Renal pelvis (tissue), 4 donors: ENCODE results near the gene PRSS38. TPM values are rescaled to one million over a fixed set of nuclear protein-coding genes. Genes with fewer than 3 reads are reported as not detected.

Source experiments
- DNase-seq: peaks from one replicate; pipeline ENCODE4 v3.0.0-alpha.2; 2013
- polyA plus RNA-seq, 3 donors: library from polyadenylated mRNA; unstranded; fragments of 120-200 nt; gene quantifications; one replicate each; pipeline ENCODE4 v1.2.1, GENCODE V29; 2013; ENCODE audit not compliant: insufficient read length in 3 of 3

PRSS38 gene
- polyA plus RNA-seq, 3 donors, result not detected

GRCh38 chr1:227885135-227885647, 69.7 kb downstream of the PRSS38 start:
- no peak for DNase-seq

DNA sequence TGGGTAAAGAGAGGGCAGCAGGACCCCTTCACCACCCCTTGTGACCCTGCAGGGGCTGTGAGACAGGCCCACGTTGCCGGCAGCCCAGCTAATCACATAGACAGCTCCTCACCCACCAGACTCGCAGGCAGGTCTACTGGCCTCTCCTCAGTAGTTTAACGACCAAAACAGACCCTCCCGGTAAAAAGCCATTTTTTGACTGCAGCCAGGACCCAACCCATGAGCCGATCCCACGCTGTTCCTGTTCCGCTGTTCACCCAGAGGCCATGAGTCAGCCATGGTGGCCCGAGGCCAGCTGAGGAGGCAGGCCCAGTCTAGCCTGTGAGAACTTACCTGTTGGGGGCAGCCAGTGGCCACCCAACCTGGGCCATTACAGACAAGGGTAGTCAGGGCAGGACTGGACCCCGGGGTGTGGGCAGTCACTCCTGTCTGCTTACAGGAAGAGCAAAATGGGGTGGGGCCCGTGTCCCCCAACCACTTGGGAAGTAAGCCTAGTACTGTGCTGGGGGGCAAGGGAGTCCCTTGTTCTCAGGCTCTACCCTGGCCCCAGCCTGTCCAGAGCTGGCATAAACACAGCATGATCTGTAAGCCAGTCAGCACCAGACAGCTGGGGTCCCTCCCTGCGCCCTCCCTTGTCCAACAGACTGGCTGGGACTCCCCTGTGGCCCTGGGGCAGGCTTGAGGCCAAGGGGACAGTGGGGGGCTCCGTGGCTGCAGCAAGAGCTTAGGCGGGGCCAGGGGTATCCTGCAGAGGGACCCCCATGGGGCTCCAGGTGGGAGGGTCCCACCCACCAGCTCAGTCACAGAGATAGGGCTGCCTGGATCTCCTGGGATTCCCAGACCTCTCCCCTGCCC, 70.4 kb downstream of the PRSS38 start:
- DNase-seq, result no peak

- no peak for DNase-seq
Measured at GRCh38 chr1:227886503-227886961, 71.1 kb downstream of the PRSS38 start.

DNA sequence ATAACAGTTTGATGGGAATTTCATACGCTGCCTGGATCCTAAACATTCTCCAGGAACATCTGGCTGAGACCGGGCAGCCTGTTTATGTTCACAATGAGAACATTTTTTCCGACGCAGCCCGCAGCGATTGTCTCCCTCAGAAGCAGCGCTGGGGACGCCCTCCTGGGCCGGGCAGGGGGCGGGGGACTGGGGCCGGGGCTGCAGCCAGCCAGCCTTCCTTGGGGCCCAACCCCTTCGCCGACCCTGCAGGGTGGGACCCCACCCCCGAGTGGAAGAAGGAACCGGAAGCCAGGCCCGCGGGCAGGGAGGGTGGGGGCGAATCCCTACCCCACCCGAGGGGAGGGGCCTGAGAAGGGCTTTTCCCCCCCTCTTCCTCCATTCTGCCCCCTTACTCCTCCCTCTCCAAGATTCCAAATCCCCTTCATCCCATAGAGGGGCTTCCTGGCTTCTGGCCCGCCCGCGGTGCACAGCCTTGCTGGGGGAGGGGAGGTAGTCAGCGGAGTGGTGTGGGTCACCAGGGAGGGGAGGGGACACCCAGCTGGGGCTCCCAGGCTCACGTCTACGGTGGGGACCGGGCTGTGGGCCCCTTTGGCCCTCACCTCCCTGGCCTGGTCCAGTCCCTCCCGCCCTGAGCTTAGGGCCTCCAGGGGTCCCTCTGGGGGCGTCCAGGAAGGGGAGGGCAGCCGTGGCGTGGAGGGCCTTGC, 71.7 kb downstream of the PRSS38 start:
- peak; percentile 82 for DNase-seq

DNA sequence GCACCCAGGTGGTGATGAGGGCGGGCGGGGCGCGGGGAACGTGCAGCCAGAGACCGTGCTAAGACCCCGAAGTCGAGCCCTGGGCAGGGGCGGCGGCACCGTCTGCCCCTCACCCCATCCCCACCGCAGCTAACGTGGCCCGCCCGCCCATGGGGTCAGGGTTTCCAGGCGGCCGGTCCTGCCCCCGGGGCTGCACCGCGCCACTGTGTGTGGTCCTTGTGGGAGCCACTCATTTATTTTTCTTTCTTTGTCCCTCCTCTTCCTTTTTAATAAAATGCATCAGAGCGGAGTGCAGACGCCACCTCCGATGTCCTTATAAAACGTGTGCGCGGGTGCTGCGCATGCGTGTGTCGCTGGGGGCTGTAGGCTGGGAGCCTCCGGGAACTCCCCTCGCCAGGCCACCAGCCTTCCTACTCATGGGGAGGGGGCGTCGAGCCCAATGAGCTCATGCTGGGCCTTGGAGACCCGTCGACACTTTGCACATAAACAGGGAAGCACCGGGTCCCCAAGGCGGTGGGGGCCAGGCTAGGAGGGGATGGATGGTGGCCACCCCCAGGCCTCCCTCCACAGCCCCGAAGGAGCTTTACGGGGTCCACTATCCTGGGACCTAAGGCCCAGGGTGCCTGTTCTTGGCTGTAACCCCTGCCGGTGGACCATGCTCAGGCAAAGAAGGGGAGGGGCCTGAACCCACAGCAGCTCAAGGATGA, 72.4 kb downstream of the PRSS38 start:
- peak; percentile 71 for DNase-seq

DNA sequence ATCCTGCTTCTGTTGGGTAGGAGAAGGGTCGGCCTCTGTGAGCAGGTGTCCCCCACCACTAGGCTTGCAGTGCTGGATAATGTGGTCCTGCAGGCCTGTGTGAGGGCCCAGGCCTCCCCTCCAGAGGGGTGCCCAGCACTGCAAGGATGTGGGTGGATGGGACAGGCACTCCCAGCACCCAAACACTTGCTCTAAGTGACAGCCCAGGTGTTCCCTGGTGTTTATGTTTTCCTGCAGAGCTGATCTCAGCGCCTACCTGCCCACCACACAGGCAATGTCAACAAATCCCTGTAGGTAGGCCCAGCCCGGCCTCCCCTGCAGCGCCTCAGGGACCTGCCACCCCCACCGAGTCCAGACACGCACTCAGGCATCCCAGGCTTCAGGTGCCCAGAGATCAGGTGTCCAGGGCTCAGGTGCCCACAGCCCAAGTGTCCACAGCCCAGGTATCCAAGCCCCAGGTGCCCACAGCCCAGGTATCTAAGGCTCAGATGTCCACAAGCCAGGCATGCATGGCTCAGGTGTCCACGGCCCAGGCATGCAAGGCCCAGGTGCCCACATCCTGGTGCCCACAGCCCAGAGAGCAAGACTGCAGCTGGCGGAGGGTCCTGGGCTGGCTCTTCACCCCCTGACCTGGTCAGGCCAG, 73.0 kb downstream of the PRSS38 start:
- no peak for DNase-seq

DNA sequence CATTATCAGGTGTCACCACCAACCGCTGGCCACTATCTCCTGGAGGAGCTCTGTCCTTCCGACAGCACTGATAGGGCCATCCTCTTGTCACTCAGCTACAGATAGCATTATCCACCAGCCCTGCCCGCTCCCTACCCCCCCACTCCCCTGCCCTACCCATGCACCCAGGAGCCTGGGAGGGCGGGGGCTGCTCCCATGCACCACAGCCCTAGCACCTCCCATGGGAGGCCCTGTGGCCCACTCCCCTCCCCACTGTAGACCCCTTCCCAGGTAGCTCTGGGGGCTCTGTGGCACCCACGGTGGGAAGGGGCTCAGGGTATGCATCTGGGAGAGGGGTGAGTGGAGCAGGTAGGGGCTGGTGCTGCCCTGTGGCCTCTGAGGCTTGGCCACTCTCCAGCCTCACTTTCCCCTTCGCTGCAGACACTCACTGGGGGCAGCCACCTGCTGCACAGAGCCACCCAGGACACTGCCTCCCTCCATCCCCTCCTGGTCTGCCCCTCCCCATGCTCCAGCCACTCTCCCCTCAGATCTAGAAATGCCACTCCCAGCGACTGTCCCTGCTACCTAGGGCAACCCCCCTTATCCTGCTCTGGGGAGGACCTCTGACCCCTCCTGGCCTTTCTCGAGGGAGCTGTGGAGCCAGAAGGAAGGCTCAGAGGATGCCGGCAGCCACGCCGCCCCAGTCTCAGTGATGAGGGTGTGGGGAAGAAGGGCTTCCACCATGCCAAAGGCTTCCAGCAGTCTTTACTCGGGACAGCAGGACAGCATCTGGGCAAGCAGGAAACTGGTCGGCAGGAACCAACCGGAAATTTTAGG, 73.8 kb downstream of the PRSS38 start:
- no peak for DNase-seq

DNA sequence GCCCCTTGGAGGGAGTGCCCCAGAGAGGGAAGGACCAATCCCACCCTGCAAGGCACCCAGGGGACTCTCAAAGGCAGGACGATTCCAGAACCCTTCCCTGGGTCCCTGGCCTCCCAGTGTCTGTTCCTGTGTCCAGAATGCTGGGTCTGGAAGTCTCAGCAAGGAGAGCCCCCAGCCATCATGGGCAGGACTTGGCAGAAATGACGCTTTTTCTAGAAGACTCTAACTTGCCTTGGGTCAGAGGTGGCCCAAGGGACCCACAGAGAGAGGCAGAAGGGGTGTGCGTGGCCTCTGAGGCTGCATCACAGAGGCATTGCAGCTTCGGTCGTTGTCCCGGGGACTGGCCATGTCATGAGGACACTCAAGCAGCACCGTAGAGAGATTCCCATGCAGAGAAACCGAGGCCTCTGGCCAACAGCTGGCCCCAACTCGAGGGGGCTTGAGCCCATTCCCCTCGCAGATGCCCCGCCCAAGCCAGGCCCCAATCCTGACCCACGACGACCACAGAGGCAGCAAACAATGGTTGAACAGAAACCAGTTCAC, 74.5 kb downstream of the PRSS38 start:
- DNase-seq, result no peak

- no peak for DNase-seq
Measured at GRCh38 chr1:227890451-227891222, 75.2 kb downstream of the PRSS38 start.

GRCh38 chr1:227891223-227891954, 75.9 kb downstream of the PRSS38 start:
- no peak for DNase-seq

- no peak for DNase-seq
Measured at GRCh38 chr1:227891955-227892488, 76.5 kb downstream of the PRSS38 start.

GRCh38 chr1:227892489-227893299, 77.2 kb downstream of the PRSS38 start:
- DNase-seq, result no peak

GRCh38 chr1:227893300-227893948, 77.9 kb downstream of the PRSS38 start:
- no peak for DNase-seq

DNA sequence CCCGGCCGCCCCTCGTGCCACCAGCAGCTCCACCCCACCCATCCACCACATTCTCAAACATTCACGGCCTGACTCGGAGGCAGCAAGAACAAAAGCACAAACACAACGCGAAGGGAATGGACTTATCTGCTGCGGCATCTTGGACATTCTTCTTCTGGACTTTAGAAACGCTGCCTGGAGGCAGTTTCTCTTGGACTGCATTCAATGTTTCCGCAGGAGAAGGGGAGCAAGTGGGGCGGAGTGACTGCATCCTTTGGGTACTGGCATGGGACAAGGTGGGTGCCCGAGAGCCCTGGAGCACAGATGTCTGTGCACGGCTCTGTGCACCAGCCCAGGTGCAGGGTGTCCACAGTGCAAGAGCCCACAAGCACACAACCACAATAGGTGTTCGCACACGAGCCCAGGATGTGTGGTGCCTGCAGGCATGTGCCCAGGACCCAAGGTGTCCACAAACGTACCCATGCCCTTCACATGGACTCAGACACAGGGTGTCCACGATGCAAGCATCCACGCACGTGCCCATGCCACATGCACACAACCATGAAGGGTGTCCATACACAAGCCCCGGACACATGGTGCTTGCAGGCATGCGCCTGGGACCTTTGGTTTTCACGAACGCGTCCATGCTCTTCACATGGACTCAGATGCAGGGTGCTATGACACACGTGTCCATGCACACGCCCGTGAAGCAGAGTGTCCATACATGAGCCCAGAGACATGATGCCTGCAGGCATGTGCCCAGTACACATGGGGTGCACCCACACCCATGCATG, 78.7 kb downstream of the PRSS38 start:
- no peak for DNase-seq

DNA sequence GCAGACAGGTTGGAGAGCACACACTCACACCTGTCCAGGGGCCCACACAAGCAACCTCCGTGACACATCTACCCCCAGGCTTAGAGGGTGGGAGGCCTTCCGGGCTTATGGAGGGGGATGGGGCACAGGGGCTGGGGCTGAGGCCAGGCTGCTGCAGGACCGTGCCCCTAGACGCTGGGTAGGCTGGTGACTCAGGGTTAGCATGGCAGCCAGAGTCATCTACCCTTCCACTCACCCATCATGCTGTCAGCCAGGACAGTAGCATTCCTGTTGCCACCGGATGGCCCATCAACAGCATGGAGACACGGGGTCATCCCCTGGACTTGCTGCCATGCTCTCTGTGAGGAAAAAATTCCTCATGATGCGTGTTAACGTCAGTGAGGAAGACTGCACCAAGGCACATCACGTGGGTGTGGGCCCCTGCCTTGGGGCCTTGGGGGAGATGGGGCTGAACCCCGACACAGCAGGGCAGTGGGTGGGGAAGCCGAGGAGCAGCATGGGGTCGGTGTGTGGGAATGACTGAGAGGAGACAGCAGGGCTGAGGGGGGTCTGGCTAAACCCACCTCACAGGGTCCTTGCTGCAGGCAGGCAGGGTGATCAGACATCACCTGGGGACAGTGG, 79.5 kb downstream of the PRSS38 start:
- no peak for DNase-seq
